ENCODE results near the gene OR52W1. TPM values are rescaled to one million over a fixed set of nuclear protein-coding genes. Genes with fewer than 3 reads are reported as not detected.

The OR52W1 gene
- total RNA-seq, 1 experiment from 2014 or later, result not detected

DNA sequence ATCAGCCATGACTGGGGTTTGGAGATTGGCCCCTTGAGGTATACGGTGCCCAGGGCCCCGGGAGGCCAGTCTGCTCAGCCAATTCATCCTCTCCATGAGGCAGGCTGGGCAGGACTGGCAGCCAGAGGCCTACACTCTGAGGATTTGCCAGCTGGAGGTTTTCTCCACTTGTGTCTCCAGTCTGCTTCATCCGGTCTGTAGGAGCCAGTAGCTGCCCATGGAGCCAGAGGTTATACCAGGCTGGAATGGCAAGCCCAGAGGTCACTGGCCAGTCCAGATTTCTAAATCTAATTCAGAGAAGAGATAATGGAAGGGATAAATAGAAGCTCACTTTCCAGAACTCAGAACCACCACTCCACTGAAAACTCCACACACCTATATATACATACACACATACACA is 25.4 kb downstream of the OR52W1 start (continued):
- no peak for TF ChIP-seq POLR2A (IDR thresholded peaks at IDR 0.05; ENCODE audit: borderline replicate concordance, extremely low read depth, insufficient read depth, insufficient read length)
- TF ChIP-seq CBX3 (IDR thresholded peaks at IDR 0.05; ENCODE audit: low read depth), result no peak

DNA sequence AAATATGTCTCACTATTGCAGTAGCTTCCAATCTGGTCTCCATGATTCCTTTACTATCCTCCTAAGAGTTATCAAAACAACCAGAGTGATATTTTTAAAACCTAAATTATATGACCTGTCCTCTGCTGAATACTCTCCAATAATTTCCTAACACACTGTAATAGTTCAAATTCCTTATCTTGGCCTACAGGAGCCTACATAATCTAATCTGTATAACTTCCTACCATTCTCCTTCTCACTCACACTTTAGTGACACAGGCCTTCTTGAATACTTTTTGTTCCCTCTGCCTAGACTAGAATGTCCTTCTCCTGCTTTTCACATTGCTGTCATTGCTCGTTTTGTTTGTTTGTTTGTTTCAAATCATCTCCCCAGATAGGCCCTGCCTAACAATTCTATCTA is 26.0 kb downstream of the OR52W1 start:
- H3K4me1 ChIP-seq (ENCODE audit: control insufficient read depth in 1 of 2, insufficient read depth in 2 of 2, low read length in 2 of 2), result no peaks in the 10 kb centered on the region
- H3K27me3 ChIP-seq (ENCODE audit: insufficient read depth, low read length), result no peaks in the 10 kb centered on the region
- POLR2A ChIA-PET, result no interaction called here
- no peak overlapping the region for H3K9ac ChIP-seq (ENCODE audit: low read length)
- ATAC-seq (no peak), DNase-seq (ENCODE audit: low read depth, low spot score) (no peak)
- no peaks in the 10 kb centered on the region for H3K9me2 ChIP-seq (ENCODE audit: insufficient read depth)
- RAD21 ChIA-PET (ENCODE audit: low non-redundant PET in 1 of 2, low total read pairs in 2 of 2, uncharacterized antibody in 2 of 2, unreplicated experiment in 2 of 2), result no interaction called here
- no peak overlapping the region for H3K4me2 ChIP-seq (ENCODE audit: low read length)
- no peaks in the 10 kb centered on the region for H3K9me3 ChIP-seq (ENCODE audit: control insufficient read depth in 1 of 2, insufficient read depth in 1 of 2, low read depth in 1 of 2, low read length in 2 of 2)
- intact Hi-C loops (cut with micrococcal nuclease), result no loop called here
- no TSS peak for BruUV-seq (replicated peaks)
- H2AFZ ChIP-seq (ENCODE audit: low read depth, low read length, poor library complexity, severe bottlenecking), result no peak overlapping the region
- H3K4me3 ChIP-seq (replicated peaks in 1 of 2; ENCODE audit: low read depth in 1 of 2, low read length in 2 of 2), result no peak overlapping the region
- peaks cover 52% of the 10 kb centered on the region for H3K79me2 ChIP-seq (ENCODE audit: insufficient read depth, low read length)
- H3K36me3 ChIP-seq (ENCODE audit: control insufficient read depth in 1 of 2, insufficient read depth in 2 of 2, low read length in 2 of 2), result peaks cover 0 to 13% of the 10 kb centered on the region in 2 experiments; a peak in 3 of 4 replicates
- no peaks in the 10 kb centered on the region for H4K20me1 ChIP-seq (ENCODE audit: insufficient read depth)
- TF ChIP-seq CBX3 (IDR thresholded peaks at IDR 0.05; ENCODE audit: low read depth) (no peak), POLR2A (IDR thresholded peaks at IDR 0.05; ENCODE audit: borderline replicate concordance, extremely low read depth, insufficient read depth, insufficient read length) (no peak), SIN3A (IDR thresholded peaks at IDR 0.05; ENCODE audit: low read depth) (no peak), EGR1 (IDR thresholded peaks at IDR 0.05; ENCODE audit: low read depth) (no peak), SRF (IDR thresholded peaks at IDR 0.05; ENCODE audit: low read depth) (no peak), CEBPB (IDR thresholded peaks at IDR 0.05; ENCODE audit: low read depth) (no peak), RAD21 (IDR thresholded peaks at IDR 0.05; ENCODE audit: low read depth) (no peak), ZFX (IDR thresholded peaks at IDR 0.05) (no peak), EZH2phosphoT487 (IDR thresholded peaks at IDR 0.05; ENCODE audit: borderline replicate concordance) (no peak), EZH2 (IDR thresholded peaks at IDR 0.05) (no peak), POLR2AphosphoS5 (IDR thresholded peaks at IDR 0.05; ENCODE audit: low read depth, low read length) (no peak), TCF7L2 (IDR thresholded peaks at IDR 0.05; ENCODE audit: borderline replicate concordance, extremely low read depth, insufficient read depth, insufficient read length) (no peak), SP1 (IDR thresholded peaks at IDR 0.05; ENCODE audit: low read depth) (no peak), JUND (IDR thresholded peaks at IDR 0.05) (no peak), ELF1 (IDR thresholded peaks at IDR 0.05; ENCODE audit: borderline replicate concordance, low read depth) (no peak)
- TF ChIP-seq, protein P1, sequence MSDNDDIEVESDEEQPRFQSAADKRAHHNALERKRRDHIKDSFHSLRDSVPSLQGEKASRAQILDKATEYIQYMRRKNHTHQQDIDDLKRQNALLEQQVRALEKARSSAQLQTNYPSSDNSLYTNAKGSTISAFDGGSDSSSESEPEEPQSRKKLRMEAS (IDR thresholded peaks at IDR 0.05), result no peak
- TF ChIP-seq, protein P2, sequence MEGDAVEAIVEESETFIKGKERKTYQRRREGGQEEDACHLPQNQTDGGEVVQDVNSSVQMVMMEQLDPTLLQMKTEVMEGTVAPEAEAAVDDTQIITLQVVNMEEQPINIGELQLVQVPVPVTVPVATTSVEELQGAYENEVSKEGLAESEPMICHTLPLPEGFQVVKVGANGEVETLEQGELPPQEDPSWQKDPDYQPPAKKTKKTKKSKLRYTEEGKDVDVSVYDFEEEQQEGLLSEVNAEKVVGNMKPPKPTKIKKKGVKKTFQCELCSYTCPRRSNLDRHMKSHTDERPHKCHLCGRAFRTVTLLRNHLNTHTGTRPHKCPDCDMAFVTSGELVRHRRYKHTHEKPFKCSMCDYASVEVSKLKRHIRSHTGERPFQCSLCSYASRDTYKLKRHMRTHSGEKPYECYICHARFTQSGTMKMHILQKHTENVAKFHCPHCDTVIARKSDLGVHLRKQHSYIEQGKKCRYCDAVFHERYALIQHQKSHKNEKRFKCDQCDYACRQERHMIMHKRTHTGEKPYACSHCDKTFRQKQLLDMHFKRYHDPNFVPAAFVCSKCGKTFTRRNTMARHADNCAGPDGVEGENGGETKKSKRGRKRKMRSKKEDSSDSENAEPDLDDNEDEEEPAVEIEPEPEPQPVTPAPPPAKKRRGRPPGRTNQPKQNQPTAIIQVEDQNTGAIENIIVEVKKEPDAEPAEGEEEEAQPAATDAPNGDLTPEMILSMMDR (IDR thresholded peaks at IDR 0.05 in 2 of 3, conservative IDR thresholded peaks at IDR 0.05 in 1 of 3; ENCODE audit: borderline replicate concordance in 1 of 3, insufficient read depth in 1 of 3, low read depth in 2 of 3, low read length in 2 of 3), result no peak
- TF ChIP-seq, protein P3, sequence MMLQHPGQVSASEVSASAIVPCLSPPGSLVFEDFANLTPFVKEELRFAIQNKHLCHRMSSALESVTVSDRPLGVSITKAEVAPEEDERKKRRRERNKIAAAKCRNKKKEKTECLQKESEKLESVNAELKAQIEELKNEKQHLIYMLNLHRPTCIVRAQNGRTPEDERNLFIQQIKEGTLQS (IDR thresholded peaks at IDR 0.05), result no peak
- TF ChIP-seq, protein P4, sequence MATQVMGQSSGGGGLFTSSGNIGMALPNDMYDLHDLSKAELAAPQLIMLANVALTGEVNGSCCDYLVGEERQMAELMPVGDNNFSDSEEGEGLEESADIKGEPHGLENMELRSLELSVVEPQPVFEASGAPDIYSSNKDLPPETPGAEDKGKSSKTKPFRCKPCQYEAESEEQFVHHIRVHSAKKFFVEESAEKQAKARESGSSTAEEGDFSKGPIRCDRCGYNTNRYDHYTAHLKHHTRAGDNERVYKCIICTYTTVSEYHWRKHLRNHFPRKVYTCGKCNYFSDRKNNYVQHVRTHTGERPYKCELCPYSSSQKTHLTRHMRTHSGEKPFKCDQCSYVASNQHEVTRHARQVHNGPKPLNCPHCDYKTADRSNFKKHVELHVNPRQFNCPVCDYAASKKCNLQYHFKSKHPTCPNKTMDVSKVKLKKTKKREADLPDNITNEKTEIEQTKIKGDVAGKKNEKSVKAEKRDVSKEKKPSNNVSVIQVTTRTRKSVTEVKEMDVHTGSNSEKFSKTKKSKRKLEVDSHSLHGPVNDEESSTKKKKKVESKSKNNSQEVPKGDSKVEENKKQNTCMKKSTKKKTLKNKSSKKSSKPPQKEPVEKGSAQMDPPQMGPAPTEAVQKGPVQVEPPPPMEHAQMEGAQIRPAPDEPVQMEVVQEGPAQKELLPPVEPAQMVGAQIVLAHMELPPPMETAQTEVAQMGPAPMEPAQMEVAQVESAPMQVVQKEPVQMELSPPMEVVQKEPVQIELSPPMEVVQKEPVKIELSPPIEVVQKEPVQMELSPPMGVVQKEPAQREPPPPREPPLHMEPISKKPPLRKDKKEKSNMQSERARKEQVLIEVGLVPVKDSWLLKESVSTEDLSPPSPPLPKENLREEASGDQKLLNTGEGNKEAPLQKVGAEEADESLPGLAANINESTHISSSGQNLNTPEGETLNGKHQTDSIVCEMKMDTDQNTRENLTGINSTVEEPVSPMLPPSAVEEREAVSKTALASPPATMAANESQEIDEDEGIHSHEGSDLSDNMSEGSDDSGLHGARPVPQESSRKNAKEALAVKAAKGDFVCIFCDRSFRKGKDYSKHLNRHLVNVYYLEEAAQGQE (IDR thresholded peaks at IDR 0.05; ENCODE audit: low read depth), result no peak
- TF ChIP-seq, protein P5, sequence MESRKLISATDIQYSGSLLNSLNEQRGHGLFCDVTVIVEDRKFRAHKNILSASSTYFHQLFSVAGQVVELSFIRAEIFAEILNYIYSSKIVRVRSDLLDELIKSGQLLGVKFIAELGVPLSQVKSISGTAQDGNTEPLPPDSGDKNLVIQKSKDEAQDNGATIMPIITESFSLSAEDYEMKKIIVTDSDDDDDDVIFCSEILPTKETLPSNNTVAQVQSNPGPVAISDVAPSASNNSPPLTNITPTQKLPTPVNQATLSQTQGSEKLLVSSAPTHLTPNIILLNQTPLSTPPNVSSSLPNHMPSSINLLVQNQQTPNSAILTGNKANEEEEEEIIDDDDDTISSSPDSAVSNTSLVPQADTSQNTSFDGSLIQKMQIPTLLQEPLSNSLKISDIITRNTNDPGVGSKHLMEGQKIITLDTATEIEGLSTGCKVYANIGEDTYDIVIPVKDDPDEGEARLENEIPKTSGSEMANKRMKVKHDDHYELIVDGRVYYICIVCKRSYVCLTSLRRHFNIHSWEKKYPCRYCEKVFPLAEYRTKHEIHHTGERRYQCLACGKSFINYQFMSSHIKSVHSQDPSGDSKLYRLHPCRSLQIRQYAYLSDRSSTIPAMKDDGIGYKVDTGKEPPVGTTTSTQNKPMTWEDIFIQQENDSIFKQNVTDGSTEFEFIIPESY (IDR thresholded peaks at IDR 0.05; ENCODE audit: extremely low read depth, insufficient replicate concordance, low read length), result no peak
- CTCF ChIA-PET, result no interaction called here
- H3K27ac ChIP-seq (ENCODE audit: low read depth, low read length), result no peak overlapping the region

Data from HCT116 (cell line).